ENCODE results near the gene TRAPPC8.
"Not testable (repeated sequence)": the region's sequence is repeated elsewhere in the genome, so short reads cannot be mapped to it uniquely, and the experiment has no call there.

Gene TRAPPC8

DNA sequence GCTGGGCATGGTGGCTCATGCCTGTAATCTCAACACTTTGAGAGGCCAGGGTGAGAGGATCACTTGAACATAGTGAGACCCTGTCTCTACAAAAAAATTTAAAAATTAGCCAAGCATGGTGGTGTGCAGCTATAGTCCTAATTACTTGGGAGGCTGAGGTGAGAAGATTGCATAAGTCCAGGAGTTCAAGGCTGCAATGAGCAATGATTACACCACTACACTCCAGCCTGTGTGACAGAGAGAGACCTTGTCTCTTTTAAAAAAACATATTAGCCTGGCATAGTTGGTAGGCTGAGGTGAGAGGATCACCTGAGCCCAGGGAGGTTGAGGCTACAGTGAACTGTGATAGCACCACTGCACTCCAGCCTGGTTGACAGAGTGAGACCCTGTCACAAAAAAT is 13.7 kb downstream of the TRAPPC8 start:
- H3K27ac Mint-ChIP-seq, result no peak overlapping the region
- no peaks in the 10 kb centered on the region for H3K27me3 Mint-ChIP-seq
- H3K36me3 Mint-ChIP-seq, result peaks cover 31% of the 10 kb centered on the region
- peaks cover 2% of the 10 kb centered on the region for H3K4me1 Mint-ChIP-seq
- no peak overlapping the region for H3K4me3 Mint-ChIP-seq
- CTCF ChIA-PET, result no interaction called here
- H3K9me3 Mint-ChIP-seq, result no peaks in the 10 kb centered on the region
- DNase-seq, result no peak

DNA sequence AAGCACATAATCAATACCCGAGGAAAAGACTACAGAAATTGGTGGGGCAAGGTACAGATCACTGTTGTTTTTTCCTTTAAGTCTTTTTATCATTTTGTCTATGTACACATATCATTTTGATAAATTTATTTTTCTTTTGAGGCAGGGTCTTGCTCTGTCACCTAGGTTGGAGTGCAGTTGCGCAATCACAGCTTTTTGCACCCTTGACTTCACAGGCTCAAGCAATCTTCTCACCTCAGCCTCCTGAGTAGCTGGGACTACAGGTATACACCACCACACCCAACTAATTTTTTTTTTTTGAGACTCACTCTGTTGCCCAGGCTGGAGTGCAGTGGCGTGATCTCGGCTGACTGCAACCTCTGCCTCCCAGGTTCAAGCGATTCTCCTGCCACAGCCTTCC is 15.9 kb downstream of the TRAPPC8 start:
- DNase-seq, CTCF ChIA-PET, H3K27me3 Mint-ChIP-seq, H3K4me1 Mint-ChIP-seq, H3K9me3 Mint-ChIP-seq, H3K4me3 Mint-ChIP-seq, H3K27ac Mint-ChIP-seq: not testable (repeated sequence)
- H3K36me3 Mint-ChIP-seq, result peaks cover 36% of the 10 kb centered on the region

DNA sequence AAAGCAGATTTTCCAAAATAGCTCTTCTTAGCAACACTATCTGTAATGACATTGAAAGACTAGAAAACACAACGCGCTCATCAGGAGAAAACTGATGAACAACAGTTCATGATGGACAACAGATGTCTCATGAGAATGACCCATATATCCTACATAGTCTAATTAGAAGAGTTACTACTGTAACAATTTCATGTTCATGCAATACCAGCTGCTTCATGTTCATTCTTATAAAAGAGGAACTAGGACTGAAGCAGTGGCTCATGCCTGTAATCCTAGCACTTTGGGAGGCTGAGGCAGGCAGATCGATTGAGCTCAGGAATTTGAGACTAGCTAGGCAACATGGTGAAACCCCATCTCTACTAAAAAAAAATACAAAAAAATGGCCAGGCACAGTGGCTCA is 22.7 kb downstream of the TRAPPC8 start:
- CTCF ChIA-PET, result no interaction called here

DNA sequence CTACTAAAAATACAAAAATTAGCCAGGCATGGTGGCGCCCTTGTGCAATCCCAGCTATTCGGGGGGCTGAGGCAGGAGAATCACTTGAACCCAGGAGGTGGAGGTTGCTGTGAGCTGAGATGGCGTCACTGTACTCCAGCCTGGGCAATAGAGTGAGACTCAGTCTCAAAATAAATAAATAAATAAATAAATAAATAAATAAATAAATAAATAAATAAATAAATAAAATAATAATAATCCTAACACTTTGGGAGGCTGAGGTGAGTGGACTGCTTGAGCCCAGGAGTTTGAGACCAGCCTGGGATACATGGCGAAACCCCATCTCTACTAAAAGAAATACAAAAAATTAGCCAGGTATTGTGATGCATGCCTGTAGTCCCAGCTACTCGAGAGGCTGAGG is 23.6 kb downstream of the TRAPPC8 start:
- H3K4me3 Mint-ChIP-seq, DNase-seq, H3K9me3 Mint-ChIP-seq, H3K27ac Mint-ChIP-seq, H3K4me1 Mint-ChIP-seq, H3K27me3 Mint-ChIP-seq: not testable (repeated sequence)
- CTCF ChIA-PET, result interaction anchor here (0.7 kb wide), 1 partner anchor 17 kb away, joined by 3 read pairs; no protein-coding TSS in a partner anchor
- peaks cover 23% of the 10 kb centered on the region for H3K36me3 Mint-ChIP-seq

More for the DNA sequence above, 22.7 kb downstream of the TRAPPC8 start:
- Mint-ChIP-seq H3K27me3 (no peaks in the 10 kb centered on the region), H3K4me3 (no peak overlapping the region), H3K4me1 (no peaks in the 10 kb centered on the region), H3K27ac (no peak overlapping the region), H3K9me3 (no peaks in the 10 kb centered on the region), H3K36me3 (peaks cover 21% of the 10 kb centered on the region)
- DNase-seq, result no peak

DNA sequence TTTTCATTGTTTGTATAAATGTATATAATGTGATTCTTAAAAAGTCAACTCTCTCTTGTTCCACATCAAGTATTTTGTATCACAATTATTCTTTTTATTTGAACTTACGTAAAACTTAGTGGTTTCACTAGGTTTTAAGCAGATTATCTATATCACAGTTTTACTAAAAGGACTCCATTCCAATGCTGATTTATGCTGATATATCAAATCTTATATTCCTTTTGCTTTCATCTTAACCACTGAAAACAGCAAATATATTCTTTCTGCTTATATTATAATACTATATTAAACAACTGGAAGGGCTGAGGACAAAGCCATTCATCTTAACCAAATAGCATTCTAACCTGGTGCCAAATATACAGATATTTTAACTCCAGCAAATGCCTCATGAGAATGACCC is 24.2 kb downstream of the TRAPPC8 start:
- CTCF ChIA-PET, result interaction anchor here (0.7 kb wide), 1 partner anchor 17 kb away, joined by 3 read pairs; no protein-coding TSS in a partner anchor
- Mint-ChIP-seq H3K27me3 (no peaks in the 10 kb centered on the region), H3K27ac (no peak overlapping the region), H3K4me1 (no peaks in the 10 kb centered on the region), H3K9me3 (no peaks in the 10 kb centered on the region), H3K36me3 (peaks cover 24% of the 10 kb centered on the region), H3K4me3 (no peak overlapping the region)
- no peak for DNase-seq

GRCh38 chr18:31901063-31901462 is 41.9 kb downstream of the TRAPPC8 start:
- no peaks in the 10 kb centered on the region for H3K4me1 Mint-ChIP-seq
- no peaks in the 10 kb centered on the region for H3K27me3 Mint-ChIP-seq
- H3K9me3 Mint-ChIP-seq, result no peaks in the 10 kb centered on the region
- CTCF ChIA-PET, result no interaction called here
- H3K36me3 Mint-ChIP-seq, result peaks cover 35% of the 10 kb centered on the region
- DNase-seq, result no peak
- H3K4me3 Mint-ChIP-seq, result no peak overlapping the region
- H3K27ac Mint-ChIP-seq, result no peak overlapping the region

GRCh38 chr18:31899771-31900170 is 43.2 kb downstream of the TRAPPC8 start:
- H3K4me3 Mint-ChIP-seq, DNase-seq, H3K27ac Mint-ChIP-seq, H3K27me3 Mint-ChIP-seq, H3K4me1 Mint-ChIP-seq, H3K9me3 Mint-ChIP-seq: not testable (repeated sequence)
- CTCF ChIA-PET, result interaction anchor here (1.0 kb wide), 1 partner anchor 25 kb away, joined by 3 read pairs; no protein-coding TSS in a partner anchor
- peaks cover 41% of the 10 kb centered on the region for H3K36me3 Mint-ChIP-seq

DNA sequence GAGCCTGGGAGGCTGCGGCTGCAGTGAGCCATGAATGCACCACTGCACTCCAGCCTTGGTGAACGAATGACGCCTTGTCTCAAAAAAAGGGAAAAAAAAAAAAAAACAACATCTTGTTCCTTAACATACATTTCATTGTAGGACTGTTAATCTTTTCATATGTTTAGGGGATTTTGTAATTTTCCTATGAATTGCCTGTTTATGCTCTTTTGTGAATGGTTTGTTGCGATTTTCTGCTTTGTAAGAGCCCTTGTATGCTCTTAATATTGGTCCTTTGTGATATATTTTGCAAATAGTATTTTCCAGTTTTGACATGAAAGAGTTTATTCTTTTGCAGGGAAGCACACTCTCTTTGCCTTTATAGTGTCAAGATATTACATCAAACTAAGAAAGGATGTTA is 50.0 kb downstream of the TRAPPC8 start:
- no peak for DNase-seq
- Mint-ChIP-seq H3K4me3 (no peak overlapping the region), H3K36me3 (peaks cover 35% of the 10 kb centered on the region), H3K27ac (no peak overlapping the region), H3K27me3 (no peaks in the 10 kb centered on the region), H3K9me3 (peaks cover 2% of the 10 kb centered on the region), H3K4me1 (no peaks in the 10 kb centered on the region)
- CTCF ChIA-PET, result interaction anchor here (0.6 to 1.3 kb wide), 2 partner anchors 9 to 12 kb away, joined by 3 to 4 read pairs; no protein-coding TSS in a partner anchor

GRCh38 chr18:31891566-31891965 is 51.4 kb downstream of the TRAPPC8 start:
- peaks cover 40% of the 10 kb centered on the region for H3K36me3 Mint-ChIP-seq
- H3K4me3 Mint-ChIP-seq, result no peak overlapping the region
- no peaks in the 10 kb centered on the region for H3K4me1 Mint-ChIP-seq
- peaks cover 2% of the 10 kb centered on the region for H3K9me3 Mint-ChIP-seq
- CTCF ChIA-PET, result interaction anchor here (1.3 kb wide), 1 partner anchor 8 kb away, joined by 4 read pairs; no protein-coding TSS in a partner anchor
- no peaks in the 10 kb centered on the region for H3K27me3 Mint-ChIP-seq
- no peak overlapping the region for H3K27ac Mint-ChIP-seq
- DNase-seq, result no peak

DNA sequence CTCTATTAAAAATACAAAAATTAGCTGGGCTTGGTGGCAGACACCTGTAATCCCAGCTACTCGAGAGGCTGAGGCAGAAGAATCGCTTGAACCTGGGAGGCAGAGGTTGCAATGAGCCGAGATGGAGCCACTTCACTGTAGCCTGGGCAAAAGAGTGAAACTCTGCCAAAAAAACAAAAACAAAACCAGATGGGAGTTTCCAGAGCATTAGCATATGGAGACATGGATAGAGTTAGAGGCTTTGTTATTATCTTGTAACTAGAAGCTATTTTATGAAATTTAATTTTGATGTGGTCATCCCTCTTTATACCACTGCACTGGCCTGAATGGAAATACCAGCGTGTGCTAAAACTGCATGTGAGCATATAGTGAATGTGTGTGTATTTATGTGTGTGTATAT is 58.9 kb downstream of the TRAPPC8 start:
- DNase-seq, result no peak
- H3K4me1 Mint-ChIP-seq, result peaks cover 3% of the 10 kb centered on the region
- H3K27me3 Mint-ChIP-seq, result no peaks in the 10 kb centered on the region
- H3K27ac Mint-ChIP-seq, result no peak overlapping the region
- H3K4me3 Mint-ChIP-seq, result no peak overlapping the region
- CTCF ChIA-PET, result interaction anchor here (1.7 kb wide), 1 partner anchor 8 kb away, joined by 4 read pairs; no protein-coding TSS in a partner anchor
- H3K36me3 Mint-ChIP-seq, result peaks cover 69% of the 10 kb centered on the region
- peaks cover 2% of the 10 kb centered on the region for H3K9me3 Mint-ChIP-seq

GRCh38 chr18:31880186-31880898 is 62.6 kb downstream of the TRAPPC8 start:
- H3K9me3 Mint-ChIP-seq, result no peaks in the 10 kb centered on the region
- no peak overlapping the region for H3K4me3 Mint-ChIP-seq
- CTCF ChIA-PET, result interaction anchor here (0.8 kb wide), 1 partner anchor 97 kb away, joined by 3 read pairs; no protein-coding TSS in a partner anchor
- H3K36me3 Mint-ChIP-seq, result peaks cover 65% of the 10 kb centered on the region
- H3K4me1 Mint-ChIP-seq, result peaks cover 3% of the 10 kb centered on the region
- H3K27ac Mint-ChIP-seq, result no peak overlapping the region
- H3K27me3 Mint-ChIP-seq, result no peaks in the 10 kb centered on the region
- DNase-seq, result no peak

GRCh38 chr18:31878358-31878757 is 64.6 kb downstream of the TRAPPC8 start:
- H3K36me3 Mint-ChIP-seq, result peaks cover 63% of the 10 kb centered on the region
- peaks cover 3% of the 10 kb centered on the region for H3K4me1 Mint-ChIP-seq
- CTCF ChIA-PET, result no interaction called here
- no peak for DNase-seq
- no peaks in the 10 kb centered on the region for H3K27me3 Mint-ChIP-seq
- no peak overlapping the region for H3K4me3 Mint-ChIP-seq
- no peaks in the 10 kb centered on the region for H3K9me3 Mint-ChIP-seq
- no peak overlapping the region for H3K27ac Mint-ChIP-seq

DNA sequence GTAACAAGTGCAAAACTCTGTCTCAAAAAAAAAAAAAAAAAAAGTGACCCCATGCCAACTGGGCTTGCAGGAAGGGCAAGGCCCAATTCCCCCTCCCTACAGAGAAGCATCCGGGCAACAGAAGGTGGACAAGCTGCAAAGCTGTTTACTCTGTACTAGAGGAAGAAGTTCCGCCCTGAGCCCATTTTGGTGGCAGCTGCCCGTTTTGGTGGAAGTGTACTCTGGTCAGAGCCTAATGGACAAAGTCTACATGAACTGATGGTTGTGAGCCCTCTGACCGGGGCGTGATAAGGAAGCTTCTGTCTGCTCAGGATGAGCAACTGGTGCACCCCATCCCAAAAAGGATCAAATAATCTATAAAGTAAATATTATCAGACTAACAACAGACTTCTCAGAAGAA is 65.0 kb downstream of the TRAPPC8 start:
- CTCF ChIA-PET, result no interaction called here
- Mint-ChIP-seq H3K9me3 (no peaks in the 10 kb centered on the region), H3K4me1 (peaks cover 3% of the 10 kb centered on the region), H3K27ac (no peak overlapping the region), H3K4me3 (no peak overlapping the region), H3K36me3 (peaks cover 59% of the 10 kb centered on the region), H3K27me3 (no peaks in the 10 kb centered on the region)
- no peak for DNase-seq

- H3K27ac Mint-ChIP-seq, result no peak overlapping the region
- H3K4me3 Mint-ChIP-seq, result no peak overlapping the region
- CTCF ChIA-PET, result no interaction called here
- H3K36me3 Mint-ChIP-seq, result peaks cover 58% of the 10 kb centered on the region
- H3K9me3 Mint-ChIP-seq, result no peaks in the 10 kb centered on the region
- peaks cover 3% of the 10 kb centered on the region for H3K4me1 Mint-ChIP-seq
- H3K27me3 Mint-ChIP-seq, result no peaks in the 10 kb centered on the region
- DNase-seq, result no peak
Measured at GRCh38 chr18:31876707-31877106, 66.2 kb downstream of the TRAPPC8 start.

DNA sequence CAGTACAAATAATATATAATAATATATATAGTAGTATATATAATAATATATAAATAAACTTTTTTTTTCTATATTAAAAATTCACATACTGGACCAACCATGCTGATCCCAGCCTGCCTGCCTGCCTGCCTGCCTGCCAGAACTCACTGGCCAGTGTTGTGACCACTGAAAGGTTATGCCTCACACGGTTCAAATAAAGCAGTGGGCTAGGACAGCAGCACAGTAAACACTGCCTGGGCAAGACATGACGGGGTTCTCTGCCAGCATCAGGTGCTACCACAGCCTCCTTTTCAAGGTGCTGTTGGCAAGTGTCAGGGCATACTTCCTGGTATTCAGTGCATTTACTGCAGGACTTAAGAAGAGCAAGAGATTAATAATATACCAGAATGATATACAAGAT is 67.6 kb downstream of the TRAPPC8 start:
- peaks cover 53% of the 10 kb centered on the region for H3K36me3 Mint-ChIP-seq
- CTCF ChIA-PET, result no interaction called here
- H3K4me3 Mint-ChIP-seq, result no peak overlapping the region
- H3K27me3 Mint-ChIP-seq, result no peaks in the 10 kb centered on the region
- H3K4me1 Mint-ChIP-seq, result peaks cover 3% of the 10 kb centered on the region
- no peak overlapping the region for H3K27ac Mint-ChIP-seq
- no peaks in the 10 kb centered on the region for H3K9me3 Mint-ChIP-seq
- DNase-seq, result no peak

Measured in activated naive CD4-positive, alpha-beta T cell treated with anti-CD3 and anti-CD28 coated beads, Interleukin-2, amount 10 ng/mL, durations not matched to agents 7 days and 5 days (primary cell).